GM19324 (cell line): Measurements from ENCODE around the gene APOA5.
A peak's percentile ranks its signal among the peaks of the same experiment; 100 is the strongest.
"Not testable (repeated sequence)": the region's sequence is repeated elsewhere in the genome, so short reads cannot be mapped to it uniquely, and the experiment has no call there.

ENCODE experiments used
- ATAC-seq: cut with Tn5 transposase; IDR thresholded peaks from one replicate; pipeline ENCODE4 v1.9.1; 2021; ENCODE audit warnings: mild to moderate bottlenecking, moderate library complexity; ENCODE audit not compliant: unreplicated experiment, low FRiP score

The APOA5 gene

DNA sequence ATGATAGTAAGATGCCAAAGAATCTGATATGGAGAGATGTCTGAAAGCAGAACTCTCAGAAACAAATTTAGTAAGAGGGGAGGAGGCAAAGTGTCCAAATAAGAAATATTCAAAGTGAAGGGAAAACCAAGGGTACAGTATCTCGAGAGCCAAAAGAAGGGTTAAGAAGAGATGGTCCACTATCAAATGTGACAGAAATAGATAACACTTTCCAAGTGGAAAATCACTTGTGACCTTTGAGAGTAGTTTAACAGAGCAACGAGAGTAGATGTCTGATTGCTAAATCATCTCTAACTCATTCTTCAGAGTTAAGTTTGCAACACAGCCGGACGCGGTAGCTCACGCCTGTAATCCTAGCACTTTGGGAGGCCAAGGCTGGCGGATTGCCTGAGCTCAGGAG lies 14.6 kb downstream of the APOA5 start:
- no peak for ATAC-seq

DNA sequence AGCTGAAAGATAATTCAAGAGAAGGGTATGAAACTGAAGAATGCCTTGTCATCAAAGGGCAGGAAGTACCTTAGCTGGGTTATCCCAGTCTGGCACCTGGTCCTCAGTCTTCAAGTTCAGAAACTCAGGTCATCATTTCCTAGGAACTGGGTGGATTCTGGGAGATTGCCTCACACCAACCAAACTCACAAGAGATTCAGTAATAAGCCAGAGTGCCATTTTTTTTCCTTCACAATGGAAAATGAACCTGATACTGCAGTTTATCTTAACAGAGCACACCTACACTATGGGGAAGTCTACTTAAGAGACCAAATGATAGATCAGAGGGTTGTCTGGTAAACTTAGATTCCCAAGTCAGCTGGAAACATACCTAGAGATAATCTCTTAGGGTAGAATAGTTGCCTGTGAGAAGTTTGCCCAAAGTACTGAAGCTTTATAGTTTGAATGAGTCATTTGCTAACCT lies 15.1 kb downstream of the APOA5 start:
- ATAC-seq: no peak

DNA sequence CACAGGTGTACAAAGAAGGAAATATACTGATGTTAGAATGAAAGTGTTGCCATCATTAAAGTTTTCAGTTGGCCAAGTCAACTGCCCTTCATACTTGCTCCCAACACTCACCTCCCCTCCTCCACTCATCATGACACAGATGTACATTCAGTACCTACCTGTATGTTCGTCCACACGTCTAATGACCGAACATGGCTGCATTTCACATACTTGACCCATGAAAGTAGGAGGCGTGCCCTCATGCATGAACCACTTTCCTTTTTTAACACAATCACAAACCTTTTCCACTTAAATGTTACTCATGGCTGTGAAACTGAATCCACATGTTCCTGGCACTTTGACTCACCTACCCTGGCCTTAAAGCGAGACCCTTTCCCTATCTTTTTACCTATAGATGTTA lies 15.7 kb downstream of the APOA5 start:
- no peak for ATAC-seq

DNA sequence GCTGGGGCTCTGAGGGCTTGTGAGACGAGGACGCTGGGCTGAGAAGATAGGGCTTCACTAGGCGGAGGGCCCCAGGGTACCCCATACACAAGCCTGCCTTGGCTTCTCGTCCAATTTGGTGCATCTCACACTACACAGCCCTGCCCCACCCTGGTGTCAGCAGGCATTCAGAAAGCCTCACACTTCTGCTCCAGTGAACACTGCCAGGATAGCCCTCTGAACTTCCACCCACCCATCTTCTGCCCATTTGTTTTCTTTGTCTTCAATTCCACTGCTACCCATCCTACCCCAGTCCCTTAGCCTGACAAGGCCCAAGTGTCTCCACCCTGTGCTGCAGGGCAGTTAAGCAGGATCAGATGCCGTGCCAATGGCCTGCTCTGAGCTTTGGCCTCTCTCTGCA lies 17.0 kb downstream of the APOA5 start:
- ATAC-seq: no peak

DNA sequence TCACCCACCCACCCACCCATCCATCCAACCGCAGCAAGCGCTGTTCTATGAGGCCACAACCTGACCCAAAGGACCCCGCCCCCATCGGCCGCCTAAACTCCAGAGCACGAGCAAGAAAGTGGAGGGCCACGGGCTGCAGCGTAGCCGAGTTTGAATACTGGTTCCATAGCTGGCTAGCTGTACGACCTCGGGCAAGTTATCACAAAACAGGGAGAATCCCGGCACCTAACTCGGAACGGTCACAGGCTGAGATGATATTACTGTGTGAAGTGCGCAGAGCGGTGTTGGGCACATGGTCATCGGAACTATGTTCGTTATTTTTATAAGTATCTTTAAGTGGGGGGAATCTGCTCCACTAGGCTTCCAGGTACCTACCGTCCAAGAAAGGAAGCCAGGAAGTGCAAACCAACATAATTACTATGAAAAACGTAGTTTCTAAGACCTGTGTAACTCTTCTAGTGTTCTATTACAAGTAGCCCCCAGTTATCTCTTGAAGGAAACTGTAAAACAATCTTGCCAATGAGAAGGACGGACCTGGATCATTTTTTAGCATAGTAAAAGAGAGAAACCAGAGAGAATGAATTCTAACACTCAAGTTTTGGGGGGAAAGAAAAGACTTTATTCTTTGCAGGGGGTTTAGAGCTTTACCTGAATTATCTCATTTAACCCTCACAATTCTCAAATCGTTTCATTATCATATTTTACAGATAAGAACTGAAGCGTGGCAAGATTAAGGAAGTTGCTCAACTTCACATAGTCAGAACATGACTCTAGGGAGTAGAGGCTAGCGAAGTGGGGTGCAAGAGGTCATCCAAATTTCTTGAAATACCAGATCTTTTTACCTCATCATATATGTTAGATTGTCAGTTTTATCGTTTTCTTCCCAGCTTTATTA lies 18.2 kb downstream of the APOA5 start:
- peak; percentile 39 for ATAC-seq

DNA sequence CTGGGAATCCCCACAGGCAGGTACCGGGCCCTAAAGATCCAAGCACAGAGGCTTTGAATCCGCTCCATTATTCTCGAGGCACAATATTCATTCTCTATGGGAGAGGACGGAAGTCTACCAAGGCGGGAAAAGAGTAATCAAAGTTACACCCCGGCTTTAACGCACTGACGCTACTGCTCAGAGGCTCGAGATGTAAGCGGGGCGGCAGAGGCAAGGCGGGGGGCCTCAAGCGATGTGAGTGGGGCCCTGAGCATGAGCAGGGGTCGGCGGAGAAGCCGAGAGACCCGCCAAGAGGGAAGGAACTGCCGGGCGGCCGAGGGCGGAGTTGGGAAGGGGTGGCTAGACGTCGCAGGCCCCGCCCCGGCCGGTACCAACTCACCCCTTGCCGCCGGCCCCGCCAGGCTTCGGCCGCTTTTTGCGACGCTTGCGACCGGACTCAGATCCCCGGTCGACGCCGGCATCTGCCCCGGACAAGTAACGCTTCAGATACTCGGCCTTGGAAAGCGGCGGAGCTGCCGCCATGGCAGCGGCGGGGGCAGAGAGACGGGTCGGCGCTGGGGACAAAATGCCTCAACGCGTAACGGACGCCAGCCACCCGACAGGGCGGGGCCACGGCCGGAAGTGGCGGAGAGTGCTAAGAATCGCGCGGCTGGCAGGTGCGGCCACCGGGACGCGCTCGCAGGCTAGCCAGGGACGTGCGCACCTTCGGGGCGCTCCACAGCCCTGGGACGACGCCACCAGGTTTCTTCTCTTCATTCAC lies 19.1 kb downstream of the APOA5 start, which contains the start of gene BUD13:
BUD13 (minus strand) TSS at position 545 of the 760 bp plus-strand sequence; CDS start at position 522, 23 bp downstream.
- peak; percentile 88 for ATAC-seq

DNA sequence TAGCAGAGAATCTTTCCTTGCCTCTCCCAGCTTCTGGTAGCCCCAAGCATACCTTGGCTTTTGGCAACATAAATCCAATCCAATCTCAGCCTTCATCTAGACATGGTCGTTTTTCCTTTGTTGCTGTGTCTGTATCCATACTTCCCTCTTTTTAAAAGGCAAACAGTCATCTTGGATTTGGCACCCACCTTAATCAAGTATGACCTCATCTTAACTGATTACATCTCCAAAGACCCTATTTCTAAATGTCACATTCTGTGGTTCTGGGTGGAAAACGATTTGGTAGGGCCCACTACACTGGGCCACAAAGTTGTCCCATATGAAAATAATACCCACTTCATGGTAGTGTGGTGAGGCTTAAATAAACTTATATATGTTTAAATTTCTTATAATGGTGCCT lies 19.7 kb downstream of the APOA5 start:
- ATAC-seq: no peak

DNA sequence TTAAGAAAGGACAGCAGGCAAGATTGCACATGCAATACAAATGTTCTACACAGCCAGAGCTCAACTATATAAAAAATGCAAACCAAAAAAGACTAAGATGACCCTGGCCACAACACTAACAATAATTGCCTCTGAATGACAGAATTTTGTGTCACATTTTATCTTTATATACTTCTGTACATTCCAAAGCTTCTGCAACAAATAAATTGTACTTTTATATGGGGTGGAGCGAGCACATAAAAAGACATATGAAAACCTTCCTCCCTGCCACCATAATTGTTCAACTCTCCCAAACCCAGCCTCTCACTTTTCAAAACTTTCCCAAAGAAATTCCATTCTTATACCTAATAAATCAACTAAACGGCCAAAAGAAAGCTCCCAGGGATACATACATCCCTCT lies 29.5 kb downstream of the APOA5 start:
- no peak for ATAC-seq

DNA sequence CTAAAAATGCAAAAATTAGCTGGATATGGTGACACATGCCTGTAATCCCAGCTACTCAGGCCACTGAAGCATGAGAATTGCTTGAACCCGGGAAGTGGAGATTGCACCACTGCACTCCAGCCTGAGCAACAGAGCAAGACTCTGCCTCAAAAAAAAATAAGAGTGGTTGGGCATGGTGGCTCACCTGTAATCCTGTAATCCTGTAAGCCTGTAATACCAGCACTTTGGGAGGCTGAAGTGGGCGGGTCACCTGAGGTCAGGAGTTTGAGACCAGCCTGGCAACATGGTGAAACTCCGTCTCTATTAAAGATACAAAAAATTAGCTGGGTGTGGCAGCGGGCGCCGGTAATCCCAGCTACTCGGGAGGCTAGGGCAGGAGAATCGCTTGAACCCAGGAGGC lies 35.6 kb downstream of the APOA5 start:
- not testable (repeated sequence) for ATAC-seq

DNA sequence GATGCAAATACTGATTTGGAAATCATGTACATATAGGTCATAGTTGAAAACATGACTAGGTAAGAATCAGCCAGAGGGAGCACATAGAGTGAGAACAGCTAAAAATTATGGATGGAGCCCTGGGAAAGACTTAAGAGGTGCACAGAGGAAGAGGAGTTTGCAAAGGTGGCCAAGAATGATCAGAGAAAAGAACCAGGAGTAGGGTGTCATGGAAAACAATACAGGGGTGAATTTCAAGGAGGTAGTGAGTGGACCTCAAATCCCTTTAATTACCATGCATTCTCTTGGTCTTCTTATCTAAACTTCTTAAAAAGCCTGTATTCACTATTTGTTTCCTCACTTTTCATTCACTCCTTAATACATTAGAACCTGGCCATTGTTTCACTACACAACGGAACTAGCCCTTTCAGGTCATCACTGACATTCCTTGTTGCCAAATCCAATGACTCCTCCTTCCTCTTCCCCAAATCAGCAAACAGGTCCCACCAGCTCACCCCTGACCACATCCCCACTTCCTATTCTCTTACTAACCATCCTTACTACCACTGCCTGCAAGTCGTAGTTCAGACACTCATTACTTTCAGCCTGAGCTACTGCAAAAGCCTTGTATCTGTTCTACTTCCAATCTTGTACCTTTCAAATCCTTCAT lies 41.5 kb downstream of the APOA5 start:
- no peak for ATAC-seq

DNA sequence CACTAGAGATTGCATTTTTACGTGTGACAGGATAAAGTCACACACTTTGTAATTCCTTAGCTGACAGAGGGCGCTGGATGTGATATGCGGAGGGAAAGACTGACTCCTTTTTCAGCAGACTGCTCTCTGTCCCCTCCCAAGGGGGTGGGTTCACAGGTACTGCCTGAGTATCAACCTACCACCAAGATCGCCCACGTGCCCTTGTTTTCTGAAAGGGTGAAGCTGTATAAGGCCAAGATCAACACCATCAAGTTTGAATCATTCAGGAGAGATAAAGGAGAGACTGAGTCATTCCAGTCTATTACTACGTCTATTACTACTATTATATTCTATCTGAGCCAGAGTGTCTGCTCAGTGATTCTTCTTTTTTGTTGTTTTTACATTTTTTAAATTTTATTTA lies 49.6 kb downstream of the APOA5 start:
- no peak for ATAC-seq

DNA sequence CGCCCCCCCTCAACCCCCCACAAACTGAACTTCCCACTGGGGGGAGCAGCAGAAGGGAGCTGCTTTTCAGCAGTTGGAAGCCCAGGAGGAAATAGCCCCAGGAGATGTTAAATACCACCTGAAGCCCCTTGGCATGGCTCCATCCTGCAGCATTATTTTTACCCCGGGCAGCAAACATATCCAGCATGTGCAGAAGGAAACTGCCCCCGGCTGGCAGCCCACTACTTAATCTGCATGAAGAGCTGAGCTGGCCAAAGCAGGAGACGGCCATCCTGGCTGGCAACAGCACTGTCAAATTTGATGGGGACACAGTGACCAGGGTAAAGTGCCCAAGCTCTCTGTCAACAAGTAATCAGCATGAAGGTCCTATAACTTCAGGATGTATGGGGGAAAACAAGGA lies 50.9 kb downstream of the APOA5 start:
- no peak for ATAC-seq
